ENCODE data around the gene MIER2.

DNA sequence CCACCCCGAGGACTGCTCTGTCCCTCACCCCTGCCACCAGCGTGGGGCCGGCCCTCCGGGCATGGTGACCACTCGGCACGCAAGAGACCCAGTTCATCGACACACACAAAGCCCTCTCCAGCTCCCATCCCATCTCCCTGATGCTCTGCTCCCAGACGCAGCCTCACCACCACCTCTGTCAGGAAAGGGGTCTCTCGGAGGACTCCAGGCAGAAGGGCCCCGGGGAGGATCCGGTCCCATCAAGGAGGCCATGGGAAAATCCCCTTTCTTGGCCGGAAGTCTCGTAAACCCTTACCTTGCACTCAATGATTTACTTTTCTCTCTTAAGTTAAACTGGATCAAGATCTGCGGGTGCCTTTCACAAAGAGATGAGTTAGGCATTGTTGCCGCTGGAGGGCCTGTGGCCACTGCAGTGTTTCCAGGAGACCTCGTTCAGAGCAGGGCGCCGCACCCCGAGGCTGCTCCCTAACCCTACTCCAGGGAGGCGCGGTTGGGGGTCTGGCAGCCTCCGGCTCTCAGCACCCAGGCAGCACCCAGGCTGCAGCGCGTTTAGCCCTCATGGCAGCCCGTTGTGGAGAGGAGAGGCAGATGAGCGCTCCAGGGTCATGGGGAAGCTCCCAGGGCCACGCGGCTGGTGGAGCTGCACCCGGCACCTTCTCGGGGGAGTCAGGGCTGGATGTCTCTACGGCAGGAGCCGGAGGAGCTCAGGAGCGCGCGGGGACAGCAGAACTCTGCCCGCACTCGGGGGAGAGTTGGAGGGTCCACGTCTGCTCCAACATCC, 33.4 kb upstream of the MIER2 start:
- TF ChIP-seq, protein P1, sequence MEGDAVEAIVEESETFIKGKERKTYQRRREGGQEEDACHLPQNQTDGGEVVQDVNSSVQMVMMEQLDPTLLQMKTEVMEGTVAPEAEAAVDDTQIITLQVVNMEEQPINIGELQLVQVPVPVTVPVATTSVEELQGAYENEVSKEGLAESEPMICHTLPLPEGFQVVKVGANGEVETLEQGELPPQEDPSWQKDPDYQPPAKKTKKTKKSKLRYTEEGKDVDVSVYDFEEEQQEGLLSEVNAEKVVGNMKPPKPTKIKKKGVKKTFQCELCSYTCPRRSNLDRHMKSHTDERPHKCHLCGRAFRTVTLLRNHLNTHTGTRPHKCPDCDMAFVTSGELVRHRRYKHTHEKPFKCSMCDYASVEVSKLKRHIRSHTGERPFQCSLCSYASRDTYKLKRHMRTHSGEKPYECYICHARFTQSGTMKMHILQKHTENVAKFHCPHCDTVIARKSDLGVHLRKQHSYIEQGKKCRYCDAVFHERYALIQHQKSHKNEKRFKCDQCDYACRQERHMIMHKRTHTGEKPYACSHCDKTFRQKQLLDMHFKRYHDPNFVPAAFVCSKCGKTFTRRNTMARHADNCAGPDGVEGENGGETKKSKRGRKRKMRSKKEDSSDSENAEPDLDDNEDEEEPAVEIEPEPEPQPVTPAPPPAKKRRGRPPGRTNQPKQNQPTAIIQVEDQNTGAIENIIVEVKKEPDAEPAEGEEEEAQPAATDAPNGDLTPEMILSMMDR (IDR thresholded peaks at IDR 0.05), result no peak
- TF ChIP-seq POLR2A (IDR thresholded peaks at IDR 0.05) (no peak), POLR2AphosphoS5 (IDR thresholded peaks at IDR 0.05; ENCODE audit: insufficient read depth in 1 of 2, low read depth in 1 of 2) (no peak)

All from vagina (tissue), 2 donors.